Panc1 (cell line): ENCODE data around the gene ACP3.
"Not testable (repeated sequence)": the region's sequence is repeated elsewhere in the genome, so short reads cannot be mapped to it uniquely, and the experiment has no call there.

Source experiments
- POLR2AphosphoS5 ChIP-seq: IDR thresholded peaks from 2 replicates; pipeline ENCODE4 v1.6.1; 2012; ENCODE audit warnings: mild to moderate bottlenecking, low read depth, low read length, moderate library complexity
- SIN3A ChIP-seq: IDR thresholded peaks from 2 replicates; pipeline ENCODE4 v1.6.1; 2012; ENCODE audit warnings: low read depth, mild to moderate bottlenecking, low read length, moderate library complexity, borderline replicate concordance; ENCODE audit not compliant: insufficient read depth
- TF ChIP-seq, protein P1 (sequence below): fragments of 450-650 bp; IDR thresholded peaks from 2 replicates; pipeline ENCODE4 v1.5.1; 2017; ENCODE audit warnings: mild to moderate bottlenecking

DNA sequence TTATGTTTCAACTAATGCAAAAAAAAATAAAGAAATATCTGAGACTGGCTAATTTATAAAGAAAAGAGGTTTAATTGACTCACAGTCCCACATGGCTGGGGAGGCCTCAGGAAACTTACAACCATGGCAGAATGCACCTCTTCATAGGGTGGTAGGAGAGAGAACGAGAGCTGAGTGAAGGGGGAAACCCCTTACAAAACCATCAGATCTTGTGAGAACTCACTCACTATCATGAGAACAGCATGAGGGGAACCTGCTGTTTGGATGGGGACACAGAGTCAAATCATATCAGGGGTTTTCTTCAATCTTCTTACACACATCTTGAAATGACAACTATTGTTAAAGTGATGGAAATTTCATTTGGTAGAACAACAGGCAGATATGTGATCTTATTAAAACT lies 75.5 kb downstream of the ACP3 start:
- TF ChIP-seq, protein P1, sequence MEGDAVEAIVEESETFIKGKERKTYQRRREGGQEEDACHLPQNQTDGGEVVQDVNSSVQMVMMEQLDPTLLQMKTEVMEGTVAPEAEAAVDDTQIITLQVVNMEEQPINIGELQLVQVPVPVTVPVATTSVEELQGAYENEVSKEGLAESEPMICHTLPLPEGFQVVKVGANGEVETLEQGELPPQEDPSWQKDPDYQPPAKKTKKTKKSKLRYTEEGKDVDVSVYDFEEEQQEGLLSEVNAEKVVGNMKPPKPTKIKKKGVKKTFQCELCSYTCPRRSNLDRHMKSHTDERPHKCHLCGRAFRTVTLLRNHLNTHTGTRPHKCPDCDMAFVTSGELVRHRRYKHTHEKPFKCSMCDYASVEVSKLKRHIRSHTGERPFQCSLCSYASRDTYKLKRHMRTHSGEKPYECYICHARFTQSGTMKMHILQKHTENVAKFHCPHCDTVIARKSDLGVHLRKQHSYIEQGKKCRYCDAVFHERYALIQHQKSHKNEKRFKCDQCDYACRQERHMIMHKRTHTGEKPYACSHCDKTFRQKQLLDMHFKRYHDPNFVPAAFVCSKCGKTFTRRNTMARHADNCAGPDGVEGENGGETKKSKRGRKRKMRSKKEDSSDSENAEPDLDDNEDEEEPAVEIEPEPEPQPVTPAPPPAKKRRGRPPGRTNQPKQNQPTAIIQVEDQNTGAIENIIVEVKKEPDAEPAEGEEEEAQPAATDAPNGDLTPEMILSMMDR = not testable (repeated sequence)
- not testable (repeated sequence) for TF ChIP-seq POLR2AphosphoS5, SIN3A
